Mammary microvascular endothelial cell (primary cell): Measurements from ENCODE around the gene FOXD3. TPM values are rescaled to one million over a fixed set of nuclear protein-coding genes. Genes with fewer than 3 reads are reported as not detected.

Source experiments
- total RNA-seq: library from RNA; depleted of rRNA; stranded (reverse); fragments of >200 nt; gene quantifications from 2 replicates; pipeline ENCODE4 v1.2.3, GENCODE V29; 2015

Gene FOXD3
- total RNA-seq, result not detected in 2 replicates

DNA sequence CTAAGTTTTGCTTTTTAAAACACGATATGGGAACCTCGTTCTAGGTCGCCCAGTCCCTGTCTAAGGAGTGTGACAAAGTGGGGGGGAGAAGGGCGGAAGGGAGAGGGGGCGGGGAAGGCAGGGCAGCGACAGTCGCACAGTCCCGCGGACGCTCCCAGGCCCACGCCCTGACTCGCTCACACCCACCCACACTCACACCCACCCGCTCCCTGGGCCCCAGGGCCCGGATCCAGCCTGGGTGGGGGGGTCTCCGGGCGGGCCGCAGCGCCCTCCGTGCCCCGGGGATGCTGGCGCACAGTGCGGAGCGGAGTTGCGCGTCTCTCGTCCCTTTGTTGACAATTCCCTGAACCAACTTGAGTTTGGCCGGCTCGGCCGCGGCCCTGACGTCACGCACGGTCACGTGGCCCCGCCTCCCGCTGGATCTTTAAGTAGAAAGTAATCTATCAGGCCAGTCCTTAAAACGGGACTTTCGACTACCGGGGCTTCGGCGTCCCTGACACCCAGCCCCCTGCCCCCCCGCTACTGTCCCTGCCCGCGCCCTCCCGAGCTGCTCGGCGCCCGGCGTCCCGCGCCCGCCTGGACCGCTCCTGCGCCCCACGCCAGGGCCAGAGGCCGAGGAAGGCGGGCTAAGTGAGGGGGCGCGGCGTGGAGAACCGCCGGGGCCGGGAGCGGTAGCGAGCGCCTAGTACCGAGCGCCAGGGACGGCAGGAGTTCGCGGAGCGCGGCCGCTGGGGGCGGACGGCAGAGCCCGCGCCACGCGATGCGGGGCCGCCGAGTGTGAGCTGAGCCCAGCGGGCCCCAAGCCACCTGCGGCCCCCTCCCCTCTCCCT, at the start of gene FOXD3:
Gene FOXD3 (plus strand): TSS at position 454 of the 830 bp plus-strand sequence. CDS start 492 bp downstream, outside the sequence.

GRCh38 chr1:63367215-63368103, 45.1 kb downstream of the FOXD3 start, which contains the start of gene ALG6:
Gene ALG6, plus strand, starts transcription at chr1:63367627. Its CDS starts 3,351 bp downstream, at chr1:63370978.

Other genes with a start within 250 kb of the FOXD3 start
- gene ALG6, start 45.1 kb downstream of the FOXD3 start, total RNA-seq, result 8.4 and 13.2 TPM in 2 replicates
- 26.2 and 26.6 TPM in 2 replicates for gene ITGB3BP, start 200.7 kb downstream of the FOXD3 start, total RNA-seq
- 3.1 and 3.7 TPM in 2 replicates for gene EFCAB7, start 201.0 kb downstream of the FOXD3 start, total RNA-seq